Osteocyte (in vitro differentiated cells): ENCODE measurements around the gene GPRC5D. TPM values are rescaled to one million over a fixed set of nuclear protein-coding genes. Genes with fewer than 3 reads are reported as not detected.

Experiments used
- DNase-seq: peaks from one replicate; pipeline ENCODE4 v3.0.0; 2021; ENCODE audit warnings: mixed read lengths; ENCODE audit not compliant: unreplicated experiment; ENCODE audit errors: extremely low spot score
- H3K27ac Mint-ChIP-seq: one replicate; pipeline ENCODE4 v1.8.0; 2021; ENCODE audit warnings: mild to moderate bottlenecking, mixed read lengths; ENCODE audit not compliant: unreplicated experiment
- H3K27me3 Mint-ChIP-seq: one replicate; pipeline ENCODE4 v1.8.0; 2021; ENCODE audit warnings: mixed read lengths; ENCODE audit not compliant: unreplicated experiment
- H3K36me3 Mint-ChIP-seq: one replicate; pipeline ENCODE4 v1.8.0; 2021; ENCODE audit warnings: mixed read lengths; ENCODE audit not compliant: unreplicated experiment
- H3K4me1 Mint-ChIP-seq: one replicate; pipeline ENCODE4 v1.8.0; 2021; ENCODE audit warnings: mixed read lengths; ENCODE audit not compliant: unreplicated experiment
- H3K4me3 Mint-ChIP-seq: one replicate; pipeline ENCODE4 v1.8.0; 2021; ENCODE audit warnings: mild to moderate bottlenecking, moderate library complexity, mixed read lengths; ENCODE audit not compliant: unreplicated experiment
- H3K9me3 Mint-ChIP-seq: one replicate; pipeline ENCODE4 v1.8.0; 2021; ENCODE audit warnings: mixed read lengths; ENCODE audit not compliant: unreplicated experiment
- long read RNA-seq: library from polyadenylated mRNA; unstranded; transcript quantifications from one replicate; pipeline ENCODE4 v2.0.0, GENCODE V29; 2021
- total RNA-seq: library from RNA; stranded (reverse); gene quantifications from 2 replicates; pipeline ENCODE4 v1.2.1, GENCODE V29; 2021
- TF ChIP-seq, protein P1 (sequence below): fragments of 200-600 bp; sonication (generic); IDR thresholded peaks from 2 replicates; pipeline ENCODE4 v1.5.0; 2021; ENCODE audit warnings: antibody characterized with exemption, mild to moderate bottlenecking, moderate library complexity

GPRC5D gene
- total RNA-seq, result not detected in 2 replicates
- long read RNA-seq, result 0 reads

DNA sequence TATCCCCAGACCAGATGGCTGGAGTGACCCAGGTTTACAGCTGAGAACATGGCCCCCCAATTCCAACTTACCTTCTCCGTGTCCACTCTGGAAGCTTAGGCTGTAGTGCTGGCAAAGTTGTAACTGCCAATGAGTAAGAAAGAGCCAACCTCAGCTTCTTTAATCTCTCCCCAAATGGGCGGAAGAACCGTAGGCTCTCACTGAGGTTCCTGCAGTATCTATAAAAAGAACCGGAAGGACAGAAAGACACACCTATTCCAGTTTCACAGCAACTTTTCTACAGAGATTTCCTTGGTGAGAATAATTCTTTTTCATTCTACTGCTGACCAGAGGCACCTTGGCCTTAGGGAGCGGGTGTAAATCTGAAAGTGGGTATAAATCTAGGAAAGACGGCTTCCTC is at the start of gene GPRC5D:
TSS of gene GPRC5D (minus strand) at position 135 of the 400 bp plus-strand sequence. CDS start 1,786 bp downstream, outside the sequence.
- no peak for DNase-seq
- Mint-ChIP-seq H3K36me3 (no peaks in the 10 kb centered on the region), H3K4me1 (peaks cover 3% of the 10 kb centered on the region), H3K27ac (no peak within 1 kb of the TSS), H3K4me3 (no peak within 1 kb of the TSS), H3K9me3 (no peaks in the 10 kb centered on the region), H3K27me3 (peaks cover 2% of the 10 kb centered on the region)
- TF ChIP-seq, protein P1, sequence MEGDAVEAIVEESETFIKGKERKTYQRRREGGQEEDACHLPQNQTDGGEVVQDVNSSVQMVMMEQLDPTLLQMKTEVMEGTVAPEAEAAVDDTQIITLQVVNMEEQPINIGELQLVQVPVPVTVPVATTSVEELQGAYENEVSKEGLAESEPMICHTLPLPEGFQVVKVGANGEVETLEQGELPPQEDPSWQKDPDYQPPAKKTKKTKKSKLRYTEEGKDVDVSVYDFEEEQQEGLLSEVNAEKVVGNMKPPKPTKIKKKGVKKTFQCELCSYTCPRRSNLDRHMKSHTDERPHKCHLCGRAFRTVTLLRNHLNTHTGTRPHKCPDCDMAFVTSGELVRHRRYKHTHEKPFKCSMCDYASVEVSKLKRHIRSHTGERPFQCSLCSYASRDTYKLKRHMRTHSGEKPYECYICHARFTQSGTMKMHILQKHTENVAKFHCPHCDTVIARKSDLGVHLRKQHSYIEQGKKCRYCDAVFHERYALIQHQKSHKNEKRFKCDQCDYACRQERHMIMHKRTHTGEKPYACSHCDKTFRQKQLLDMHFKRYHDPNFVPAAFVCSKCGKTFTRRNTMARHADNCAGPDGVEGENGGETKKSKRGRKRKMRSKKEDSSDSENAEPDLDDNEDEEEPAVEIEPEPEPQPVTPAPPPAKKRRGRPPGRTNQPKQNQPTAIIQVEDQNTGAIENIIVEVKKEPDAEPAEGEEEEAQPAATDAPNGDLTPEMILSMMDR, result no peak

DNA sequence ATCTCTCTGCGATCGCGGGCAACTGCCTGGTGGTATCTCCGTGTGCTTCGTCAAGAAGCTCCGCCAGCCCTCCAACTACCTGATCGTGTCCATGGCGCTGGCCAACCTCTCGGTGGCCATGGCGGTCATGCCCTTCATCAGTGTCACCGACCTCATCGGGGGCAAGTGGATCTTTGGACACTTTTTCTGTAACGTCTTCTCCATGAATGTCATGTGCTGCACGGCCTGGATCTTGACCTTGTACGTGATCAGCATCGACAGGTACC is 49.7 kb upstream of the GPRC5D start:
- H3K4me1 Mint-ChIP-seq, result peaks cover 33% of the 10 kb centered on the region
- H3K36me3 Mint-ChIP-seq, result peaks cover 2% of the 10 kb centered on the region
- H3K27me3 Mint-ChIP-seq, result no peaks in the 10 kb centered on the region
- peak overlapping the region; percentile 73 for H3K4me3 Mint-ChIP-seq
- H3K27ac Mint-ChIP-seq, result peak overlapping the region; percentile 73
- TF ChIP-seq, protein P1, result no peak
- H3K9me3 Mint-ChIP-seq, result no peaks in the 10 kb centered on the region
- DNase-seq, result no peak

DNA sequence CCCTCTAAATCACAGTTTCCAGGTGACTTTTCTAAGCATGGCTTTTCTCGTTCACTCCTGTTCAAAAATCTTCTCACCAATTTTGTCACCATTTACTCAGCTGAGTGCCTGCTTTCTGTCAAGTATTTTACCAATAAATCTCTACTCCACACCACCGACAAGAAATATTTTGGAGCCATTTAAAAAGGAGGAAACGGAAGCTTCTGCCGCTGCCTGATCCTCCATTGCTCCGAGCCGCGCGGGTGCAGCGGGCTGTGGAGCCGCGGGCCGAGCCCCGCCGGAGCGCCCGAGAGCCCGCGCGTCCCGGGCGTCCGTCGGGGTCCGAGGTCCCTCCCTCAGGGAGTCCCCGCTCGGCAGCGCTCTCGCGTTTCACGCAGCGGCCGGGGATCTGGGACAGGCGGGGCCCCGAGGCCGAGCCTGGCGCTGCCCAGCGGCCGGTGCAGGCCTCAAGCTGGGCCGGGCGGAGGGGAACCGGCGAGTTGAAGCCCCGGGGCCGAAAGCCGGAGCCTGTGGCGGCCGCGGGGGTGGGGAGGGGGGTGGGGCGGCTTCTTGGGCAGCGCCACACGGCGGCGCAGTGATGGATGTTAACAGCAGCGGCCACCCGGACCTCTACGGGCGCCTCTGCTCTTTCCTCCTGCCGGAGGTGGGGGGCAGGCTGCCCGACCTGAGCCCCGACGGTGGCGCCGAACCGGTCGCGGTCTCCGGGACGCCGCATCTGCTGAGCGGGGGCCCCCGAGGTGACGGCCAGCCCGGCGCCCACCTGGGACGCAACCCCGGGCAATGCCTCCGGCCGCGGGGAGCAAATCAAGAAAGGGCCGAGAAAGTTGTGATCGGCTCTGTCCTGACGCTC is 49.2 kb upstream of the GPRC5D start:
- DNase-seq, result peak; percentile 87
- Mint-ChIP-seq H3K4me1 (peaks cover 33% of the 10 kb centered on the region), H3K36me3 (peaks cover 2% of the 10 kb centered on the region), H3K4me3 (peak overlapping the region; percentile 93), H3K27me3 (no peaks in the 10 kb centered on the region), H3K9me3 (no peaks in the 10 kb centered on the region), H3K27ac (peak overlapping the region; percentile 93)
- TF ChIP-seq, protein P1, result peak; percentile 63

DNA sequence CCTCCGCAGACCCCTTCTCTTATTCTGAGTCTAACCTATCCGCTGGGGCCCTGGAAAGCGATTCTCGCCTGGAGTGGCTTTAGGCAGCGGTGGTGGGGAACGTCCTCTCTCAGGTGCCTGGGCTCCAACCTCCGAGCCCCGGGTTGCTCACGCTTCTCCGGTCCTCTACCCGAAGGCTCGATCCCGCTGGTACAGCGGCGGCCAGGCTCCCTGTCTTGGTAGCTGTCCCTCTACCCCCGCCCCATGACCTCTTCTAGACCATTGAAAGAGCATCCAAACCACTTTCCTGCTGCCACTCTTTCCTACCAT is 48.6 kb upstream of the GPRC5D start:
- Mint-ChIP-seq H3K27me3 (no peaks in the 10 kb centered on the region), H3K9me3 (no peaks in the 10 kb centered on the region), H3K4me3 (peak overlapping the region; percentile 93), H3K27ac (peak overlapping the region; percentile 93), H3K36me3 (peaks cover 2% of the 10 kb centered on the region), H3K4me1 (peaks cover 33% of the 10 kb centered on the region)
- DNase-seq, result no peak
- TF ChIP-seq, protein P1, result no peak

DNA sequence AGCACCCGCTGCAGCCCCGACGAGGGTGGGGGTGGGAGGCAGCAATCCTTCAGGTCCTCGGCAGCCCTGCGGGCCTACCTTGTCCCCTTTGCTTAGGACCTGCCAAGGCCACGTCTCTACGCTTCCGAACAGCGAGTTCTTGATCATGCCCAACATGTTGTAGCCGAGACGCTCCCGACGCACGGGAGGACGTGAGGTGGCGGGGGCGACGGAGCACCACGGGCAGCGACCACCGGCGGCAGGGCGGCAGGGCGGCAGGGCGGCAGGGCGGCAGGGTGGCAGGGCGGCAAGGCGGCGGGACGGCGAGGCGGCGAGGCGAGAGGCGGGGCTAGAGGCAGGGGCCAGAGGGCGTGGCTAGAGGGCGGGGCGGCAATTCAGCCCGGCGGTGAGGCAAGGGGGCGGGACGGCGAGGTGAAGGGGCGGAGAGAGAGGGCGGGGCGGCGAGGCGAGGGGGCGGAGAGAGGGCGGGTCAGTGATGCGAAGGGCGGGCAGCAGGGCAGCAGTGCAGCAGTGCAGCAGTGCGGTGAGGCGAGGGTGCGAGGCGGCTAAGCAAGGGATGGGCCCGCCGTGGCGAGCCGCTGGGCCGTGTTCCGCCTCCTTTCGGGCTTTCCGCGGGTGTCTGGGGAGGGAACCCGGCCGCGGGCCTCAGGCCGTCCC is 48.1 kb upstream of the GPRC5D start, which contains the start of gene HEBP1:
TSS of gene HEBP1 (minus strand) at position 307 of the 657 bp plus-strand sequence. CDS start at position 156, 151 bp downstream.
- Mint-ChIP-seq H3K9me3 (no peaks in the 10 kb centered on the region), H3K4me3 (peak within 1 kb of the TSS; percentile 93), H3K4me1 (peaks cover 33% of the 10 kb centered on the region), H3K27ac (peak within 1 kb of the TSS; percentile 93), H3K27me3 (no peaks in the 10 kb centered on the region), H3K36me3 (peaks cover 2% of the 10 kb centered on the region)
- peak; percentile 98 for DNase-seq
- TF ChIP-seq, protein P1, result no peak
